Prostate gland (tissue), 2 donors: ENCODE results near the gene TSPAN11.

Experiments
- CTCF ChIP-seq, 4 experiments: fragments of 200-600 bp in 2 of 4; fragments of 450-650 bp in 2 of 4; sonication (generic) in 2 of 4; IDR thresholded peaks; 1 replicate in 3 of 4; 2 replicates in 1 of 4; pipeline ENCODE4 v1.5.1; 2016 to 2019; ENCODE audit warnings: antibody characterized with exemption in 4 of 4, mild to moderate bottlenecking in 2 of 4, moderate library complexity in 2 of 4
- POLR2A ChIP-seq: fragments of 450-650 bp; IDR thresholded peaks from one replicate; pipeline ENCODE4 v1.6.1; 2016; ENCODE audit warnings: antibody characterized with exemption, mild to moderate bottlenecking
- POLR2AphosphoS5 ChIP-seq: sonication (generic); formaldehyde crosslinking; IDR thresholded peaks from one replicate; pipeline ENCODE4 v1.6.1; 2017; ENCODE audit warnings: antibody characterized with exemption

GRCh38 chr12:30885321-30885720 lies 41.2 kb upstream of the TSPAN11 start:
- no peak for TF ChIP-seq CTCF (IDR thresholded peaks at IDR 0.05)
- no peak for TF ChIP-seq POLR2A
- TF ChIP-seq POLR2AphosphoS5, result no peak
